GM12874 (cell line): ENCODE data around the gene TMEM42.

Source experiments
- TF ChIP-seq, protein P1 (sequence below): IDR thresholded peaks from 2 replicates; pipeline ENCODE4 v1.5.1; 2011; ENCODE audit warnings: low read depth, mild to moderate bottlenecking, control low read depth, low read length, moderate library complexity; ENCODE audit not compliant: insufficient read depth

The TMEM42 gene

DNA sequence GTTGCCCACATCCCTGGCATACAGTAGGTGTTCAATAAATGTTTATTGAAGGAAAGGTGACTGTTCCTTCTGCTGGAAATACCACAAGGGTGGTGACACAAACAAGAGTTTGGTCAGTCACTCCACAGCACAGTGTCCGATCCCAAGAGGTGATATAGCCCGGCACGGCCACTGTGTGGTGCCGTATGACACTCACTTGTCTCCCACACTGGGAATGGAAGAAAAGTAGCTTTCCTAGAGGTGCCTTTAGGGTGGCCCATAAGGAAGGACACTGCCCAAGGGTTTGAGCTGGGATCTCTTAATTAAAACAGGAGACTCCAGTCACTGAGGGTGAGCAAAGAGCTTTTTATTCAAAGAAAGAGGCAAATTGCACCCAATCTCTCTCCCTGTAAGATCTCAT lies 53.2 kb downstream of the TMEM42 start:
- TF ChIP-seq, protein P1, sequence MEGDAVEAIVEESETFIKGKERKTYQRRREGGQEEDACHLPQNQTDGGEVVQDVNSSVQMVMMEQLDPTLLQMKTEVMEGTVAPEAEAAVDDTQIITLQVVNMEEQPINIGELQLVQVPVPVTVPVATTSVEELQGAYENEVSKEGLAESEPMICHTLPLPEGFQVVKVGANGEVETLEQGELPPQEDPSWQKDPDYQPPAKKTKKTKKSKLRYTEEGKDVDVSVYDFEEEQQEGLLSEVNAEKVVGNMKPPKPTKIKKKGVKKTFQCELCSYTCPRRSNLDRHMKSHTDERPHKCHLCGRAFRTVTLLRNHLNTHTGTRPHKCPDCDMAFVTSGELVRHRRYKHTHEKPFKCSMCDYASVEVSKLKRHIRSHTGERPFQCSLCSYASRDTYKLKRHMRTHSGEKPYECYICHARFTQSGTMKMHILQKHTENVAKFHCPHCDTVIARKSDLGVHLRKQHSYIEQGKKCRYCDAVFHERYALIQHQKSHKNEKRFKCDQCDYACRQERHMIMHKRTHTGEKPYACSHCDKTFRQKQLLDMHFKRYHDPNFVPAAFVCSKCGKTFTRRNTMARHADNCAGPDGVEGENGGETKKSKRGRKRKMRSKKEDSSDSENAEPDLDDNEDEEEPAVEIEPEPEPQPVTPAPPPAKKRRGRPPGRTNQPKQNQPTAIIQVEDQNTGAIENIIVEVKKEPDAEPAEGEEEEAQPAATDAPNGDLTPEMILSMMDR, result no peak
